H4 (cell line): ENCODE data around the gene CNTNAP1. TPM values are rescaled to one million over a fixed set of nuclear protein-coding genes. Genes with fewer than 3 reads are reported as not detected.

Experiments used
- DNase-seq: peaks from one replicate; pipeline ENCODE4 v3.0.0-alpha.2; 2015; ENCODE audit warnings: low spot score
- total RNA-seq: library from RNA; depleted of rRNA; stranded (reverse); fragments of >200 nt; shearing (Covaris generic); gene quantifications from 2 replicates; pipeline ENCODE4 v1.2.3, GENCODE V29; 2014

The CNTNAP1 gene
- total RNA-seq, 1 experiment from 2014 or later = 6.7 TPM

- no peak for DNase-seq
Observed at GRCh38 chr17:42685831-42686230, 3.5 kb downstream of the CNTNAP1 start.

GRCh38 chr17:42686520-42687128, 4.3 kb downstream of the CNTNAP1 start:
- DNase-seq = no peak

GRCh38 chr17:42687707-42688320, 5.5 kb downstream of the CNTNAP1 start:
- DNase-seq = no peak

GRCh38 chr17:42690596-42690995, 8.3 kb downstream of the CNTNAP1 start:
- no peak for DNase-seq

GRCh38 chr17:42691021-42691545, 8.8 kb downstream of the CNTNAP1 start:
- no peak for DNase-seq

GRCh38 chr17:42692489-42692888, 10.2 kb downstream of the CNTNAP1 start:
- no peak for DNase-seq

GRCh38 chr17:42694524-42694923, 12.2 kb downstream of the CNTNAP1 start:
- DNase-seq = no peak

GRCh38 chr17:42695500-42695899, 13.2 kb downstream of the CNTNAP1 start:
- DNase-seq = no peak

- no peak for DNase-seq
Observed at GRCh38 chr17:42697108-42697811, 14.9 kb downstream of the CNTNAP1 start.

- DNase-seq = no peak
Observed at GRCh38 chr17:42698736-42699414, 16.5 kb downstream of the CNTNAP1 start.

GRCh38 chr17:42699415-42699740, 17.0 kb downstream of the CNTNAP1 start:
- no peak for DNase-seq

- no peak for DNase-seq
Observed at GRCh38 chr17:42700586-42701289, 18.4 kb downstream of the CNTNAP1 start.

GRCh38 chr17:42702446-42702845, 20.1 kb downstream of the CNTNAP1 start:
- DNase-seq = no peak

GRCh38 chr17:42704490-42704836, 22.1 kb downstream of the CNTNAP1 start:
- no peak for DNase-seq

- no peak for DNase-seq
Observed at GRCh38 chr17:42704837-42705494, 22.6 kb downstream of the CNTNAP1 start.

GRCh38 chr17:42706732-42707131, 24.4 kb downstream of the CNTNAP1 start:
- no peak for DNase-seq

- DNase-seq = no peak
Observed at GRCh38 chr17:42708588-42708987, 26.3 kb downstream of the CNTNAP1 start.

GRCh38 chr17:42709561-42709960, 27.2 kb downstream of the CNTNAP1 start:
- no peak for DNase-seq

- DNase-seq = peak; percentile 61
Observed at GRCh38 chr17:42720996-42721583, 38.8 kb downstream of the CNTNAP1 start.

- DNase-seq = no peak
Observed at GRCh38 chr17:42723636-42724035, 41.3 kb downstream of the CNTNAP1 start.

GRCh38 chr17:42725143-42725542, 42.8 kb downstream of the CNTNAP1 start:
- no peak for DNase-seq
